22Rv1 (cell line): ENCODE data around the gene CNTRL.

Experiments
- CTCF ChIP-seq: fragments of 450-650 bp; IDR thresholded peaks from 2 replicates; pipeline ENCODE4 v1.5.1; 2017; ENCODE audit warnings: mild to moderate bottlenecking
- ZFX ChIP-seq: fragments of 450-650 bp; IDR thresholded peaks from 2 replicates; pipeline ENCODE4 v1.6.1; 2017; ENCODE audit warnings: antibody characterized with exemption, borderline replicate concordance

- peak; percentile 58 for TF ChIP-seq CTCF
- TF ChIP-seq ZFX, result no peak
Observed at GRCh38 chr9:121169094-121169601, 94.4 kb downstream of the CNTRL start.
